Body of pancreas (tissue), 4 donors: Measurements from ENCODE around the gene MT3. TPM values are rescaled to one million over a fixed set of nuclear protein-coding genes. Genes with fewer than 3 reads are reported as not detected.
A peak's percentile ranks its signal among the peaks of the same experiment; 100 is the strongest.

Experiments used
- ATAC-seq: fragments of 150-250 bp; one replicate; pipeline ENCODE4 v1.9.1; 2016
- DNase-seq, 4 donors: peaks; one replicate each; pipeline ENCODE4 v3.0.0-alpha.2; 2019
- H3K27ac ChIP-seq, 4 donors: fragments of 200-600 bp; sonication (generic); 1 replicate in 3 of 4; 2 replicates in 1 of 4; pipeline versions ENCODE4 v1.5.1 to v1.6.1; 2016 to 2019; ENCODE audit warnings: mild to moderate bottlenecking in 1 of 4, mixed read lengths in 1 of 4, moderate library complexity in 1 of 4
- H3K27me3 ChIP-seq, 2 donors: fragments of 200-600 bp; sonication (generic); one replicate each; pipeline ENCODE4 v1.6.0; 2016; ENCODE audit warnings: mild to moderate bottlenecking in 1 of 2
- H3K36me3 ChIP-seq, 2 donors: fragments of 200-600 bp; sonication (generic); replicated peaks in 1 of 2; 2 replicates each; pipeline ENCODE4 v1.5.1; 2016; ENCODE audit warnings: low read depth in 2 of 2; ENCODE audit not compliant: insufficient read depth in 1 of 2
- H3K4me1 ChIP-seq: fragments of 200-600 bp; sonication (generic); one replicate; pipeline ENCODE4 v1.6.0; 2016
- H3K4me3 ChIP-seq, 2 donors: fragments of 200-600 bp; sonication (generic); 1 replicate in 1 of 2; 2 replicates in 1 of 2; pipeline ENCODE4 v1.5.1; 2016 to 2019
- H3K9me3 ChIP-seq, 3 donors: fragments of 200-600 bp; sonication (generic); 1 replicate in 2 of 3; 2 replicates in 1 of 3; pipeline ENCODE4 v1.5.1; 2016
- CTCF ChIP-seq, 7 experiments: fragments of 450-650 bp in 4 of 7; fragments of 200-600 bp in 3 of 7; sonication (generic) in 3 of 7; IDR thresholded peaks; one replicate each; pipeline ENCODE4 v1.5.1; 2016 to 2019; ENCODE audit warnings: antibody characterized with exemption in 7 of 7
- POLR2A ChIP-seq, 3 donors: fragments of 450-650 bp; IDR thresholded peaks; one replicate each; pipeline ENCODE4 v1.6.1; 2016; ENCODE audit warnings: antibody characterized with exemption in 3 of 3, mild to moderate bottlenecking in 2 of 3
- WGBS, 2 donors: methylation state at CpG; one replicate each; pipeline ENCODE4 v1.1.5; 2017; 5-methylcytosine and 5-hydroxymethylcytosine counted together
- intact Hi-C: fragments of 100-400 bp; cut with DNase I; formaldehyde crosslinking; loops from one replicate; pipeline ENCODE4 v1.15.1; 2023
- total RNA-seq, 2 donors: library from RNA; depleted of rRNA; stranded (reverse); fragments of >200 nt; gene quantifications; one replicate each; pipeline ENCODE4 v1.1.0, GENCODE V29; 2016

Gene MT3
- total RNA-seq, 2 donors from 2014 or later: not detected

GRCh38 chr16:56610017-56610608 is 20.8 kb downstream of the MT3 start:
- TF ChIP-seq POLR2A (IDR thresholded peaks at IDR 0.05) (peak in 2 of 3 donors; percentile 41 to 44), CTCF (IDR thresholded peaks at IDR 0.05) (no peak)
- no peak overlapping the region for H3K4me3 ChIP-seq
- H3K27ac ChIP-seq: peak overlapping the region; percentile 91 to 97 (median 92)
- intact Hi-C loops: no loop called here
- 18 to 23% methylated on average over 7 to 10 of the region's 10 CpGs for WGBS, 2 donors
- H3K36me3 ChIP-seq: no peaks in the 10 kb centered on the region
- no peak for ATAC-seq
- peak in 2 of 4 donors; percentile 42 to 60 for DNase-seq
- no peaks in the 10 kb centered on the region for H3K27me3 ChIP-seq
- H3K4me1 ChIP-seq: peaks cover 46% of the 10 kb centered on the region
- H3K9me3 ChIP-seq: no peaks in the 10 kb centered on the region

- Histone ChIP-seq H3K36me3 (no peaks in the 10 kb centered on the region), H3K27ac (peak overlapping the region; percentile 91 to 97 (median 92)), H3K4me3 (no peak overlapping the region), H3K27me3 (no peaks in the 10 kb centered on the region), H3K9me3 (no peaks in the 10 kb centered on the region), H3K4me1 (peaks cover 46% of the 10 kb centered on the region)
- intact Hi-C loops: no loop called here
- no peak for ATAC-seq
- TF ChIP-seq POLR2A (IDR thresholded peaks at IDR 0.05): no peak
- TF ChIP-seq CTCF (IDR thresholded peaks at IDR 0.05): no peak
- WGBS, 2 donors: 17 to 21% methylated on average over 2 of the region's 2 CpGs
- no peak for DNase-seq
Measured at GRCh38 chr16:56610609-56611111, 21.3 kb downstream of the MT3 start.

GRCh38 chr16:56611281-56611833 is 22.0 kb downstream of the MT3 start:
- ATAC-seq (peak; percentile 19), DNase-seq (peak; percentile 60 to 73 (median 67))
- no peak for TF ChIP-seq POLR2A (IDR thresholded peaks at IDR 0.05)
- no peak for TF ChIP-seq CTCF (IDR thresholded peaks at IDR 0.05)
- no peaks in the 10 kb centered on the region for H3K36me3 ChIP-seq
- H3K27ac ChIP-seq: peak overlapping the region; percentile 91 to 97 (median 92)
- peaks cover 46% of the 10 kb centered on the region for H3K4me1 ChIP-seq
- intact Hi-C loops: no loop called here
- H3K4me3 ChIP-seq: no peak overlapping the region
- 33 to 42% methylated on average over 2 of the region's 2 CpGs for WGBS, 2 donors
- no peaks in the 10 kb centered on the region for H3K27me3 ChIP-seq
- no peaks in the 10 kb centered on the region for H3K9me3 ChIP-seq

GRCh38 chr16:56613706-56614105 is 24.4 kb downstream of the MT3 start:
- DNase-seq (no peak), ATAC-seq (no peak)
- intact Hi-C loops: no loop called here
- Histone ChIP-seq H3K36me3 (no peaks in the 10 kb centered on the region), H3K4me3 (no peak overlapping the region), H3K27ac (no peak overlapping the region), H3K9me3 (no peaks in the 10 kb centered on the region), H3K4me1 (peaks cover 50% of the 10 kb centered on the region), H3K27me3 (no peaks in the 10 kb centered on the region)
- TF ChIP-seq POLR2A (IDR thresholded peaks at IDR 0.05) (no peak), CTCF (IDR thresholded peaks at IDR 0.05) (no peak)

- Histone ChIP-seq H3K27me3 (no peaks in the 10 kb centered on the region), H3K27ac (no peak overlapping the region), H3K4me3 (no peak overlapping the region), H3K36me3 (no peaks in the 10 kb centered on the region), H3K9me3 (no peaks in the 10 kb centered on the region), H3K4me1 (peaks cover 49% of the 10 kb centered on the region)
- intact Hi-C loops: no loop called here
- DNase-seq (no peak), ATAC-seq (no peak)
- TF ChIP-seq CTCF (IDR thresholded peaks at IDR 0.05) (no peak), POLR2A (IDR thresholded peaks at IDR 0.05) (no peak)
Measured at GRCh38 chr16:56614549-56614991, 25.2 kb downstream of the MT3 start.
